H1 (cell line): ENCODE results near the gene KRTAP10-8. TPM values are rescaled to one million over a fixed set of nuclear protein-coding genes. Genes with fewer than 3 reads are reported as not detected.
"Not testable (repeated sequence)": the region's sequence is repeated elsewhere in the genome, so short reads cannot be mapped to it uniquely, and the experiment has no call there.

Experiments used
- CTCF ChIA-PET: fragments of 300-600 bp; sonication (Branson Sonifier 250); formaldehyde crosslinking; loops from one replicate; lab custom pipeline; 2021; ENCODE audit not compliant: partially characterized antibody; lab: Charles Lee
- POLR2A ChIA-PET: fragments of 300-600 bp; sonication (Branson Sonifier 250); formaldehyde crosslinking; loops from one replicate; lab custom pipeline; 2021; ENCODE audit warnings: inconsistent platforms; ENCODE audit not compliant: partially characterized antibody; lab: Charles Lee
- DNase-seq, 2 experiments: peaks; one replicate each; pipeline versions ENCODE4 v3.0.0 to v3.0.0-alpha.2; 2010 to 2022; ENCODE audit warnings: low spot score in 2 of 2, low read depth in 1 of 2, mixed read lengths in 1 of 2
- FAIRE-seq: peaks from 2 replicates; lab custom pipeline; 2011; peaks lifted over from hg19 to GRCh38; lab: Jason Lieb, UNC
- H2AFZ ChIP-seq: 2 replicates; pipeline ENCODE4 v1.8.1; 2012; ENCODE audit warnings: low read length, inconsistent platforms
- H2AK5ac ChIP-seq: 2 replicates; pipeline ENCODE4 v1.6.1; 2013; ENCODE audit warnings: low read depth, low read length
- H2BK120ac ChIP-seq: replicated peaks from 2 replicates; pipeline ENCODE3; 2013; ENCODE audit warnings: low read depth, low read length, inconsistent platforms
- H2BK12ac ChIP-seq: 2 replicates; pipeline ENCODE4 v1.6.1; 2013; ENCODE audit warnings: low read depth, low read length
- H2BK15ac ChIP-seq: 2 replicates; pipeline ENCODE4 v1.6.1; 2013; ENCODE audit warnings: low read length
- H2BK20ac ChIP-seq: 2 replicates; pipeline ENCODE4 v1.6.1; 2013; ENCODE audit warnings: low read length
- H2BK5ac ChIP-seq: 2 replicates; pipeline ENCODE4 v1.6.1; 2013; ENCODE audit warnings: low read depth, low read length
- H3K14ac ChIP-seq: 2 replicates; pipeline ENCODE4 v1.6.1; 2013; ENCODE audit warnings: inconsistent platforms; ENCODE audit not compliant: insufficient read length
- H3K18ac ChIP-seq: 2 replicates; pipeline ENCODE4 v1.6.1; 2013; ENCODE audit warnings: low read length; ENCODE audit errors: extremely low read depth
- H3K23ac ChIP-seq: 2 replicates; pipeline ENCODE4 v1.6.1; 2013; ENCODE audit warnings: inconsistent platforms; ENCODE audit not compliant: insufficient read length
- H3K23me2 ChIP-seq: 2 replicates; pipeline ENCODE4 v1.6.1; 2013; ENCODE audit warnings: low read depth, low read length
- H3K27ac ChIP-seq: 2 replicates; pipeline ENCODE4 v1.6.1; 2011; ENCODE audit warnings: low read depth, low read length, inconsistent platforms
- H3K27me3 ChIP-seq, 4 experiments: replicated peaks in 1 of 4; 1 replicate in 1 of 4; 2 replicates in 3 of 4; pipeline versions ENCODE4 v1.6.1 to v1.8.1; 2011 to 2013; ENCODE audit warnings: low read length in 3 of 4, mild to moderate bottlenecking in 3 of 4, inconsistent platforms in 2 of 4, mixed read lengths in 2 of 4, moderate library complexity in 1 of 4; ENCODE audit not compliant: control insufficient read depth in 3 of 4, insufficient read depth in 3 of 4; ENCODE audit errors: extremely low read depth in 1 of 4
- H3K36me3 ChIP-seq, 4 experiments: 2 replicates each; pipeline versions ENCODE4 v1.6.1 to v1.8.1; 2011 to 2013; ENCODE audit warnings: mild to moderate bottlenecking in 4 of 4, low read length in 3 of 4, moderate library complexity in 2 of 4, control low read depth in 1 of 4, inconsistent platforms in 1 of 4; ENCODE audit not compliant: insufficient read depth in 4 of 4, control insufficient read depth in 2 of 4
- H3K4ac ChIP-seq: replicated peaks from 2 replicates; pipeline ENCODE3; 2013; ENCODE audit warnings: low read length, low read depth, mixed read lengths, inconsistent platforms; ENCODE audit not compliant: insufficient read length
- H3K4me1 ChIP-seq, 4 experiments: replicated peaks in 1 of 4; 1 replicate in 1 of 4; 2 replicates in 3 of 4; pipeline versions ENCODE4 v1.6.1 to v1.8.1; 2011 to 2013; ENCODE audit warnings: low read length in 3 of 4, inconsistent platforms in 2 of 4, mixed read lengths in 1 of 4; ENCODE audit not compliant: insufficient read depth in 4 of 4, control insufficient read depth in 3 of 4
- H3K4me2 ChIP-seq, 2 experiments: 2 replicates each; pipeline versions ENCODE4 v1.6.1 to v1.8.1; 2011 to 2013; ENCODE audit warnings: low read depth in 2 of 2, low read length in 2 of 2, control low read depth in 1 of 2, inconsistent platforms in 1 of 2, mild to moderate bottlenecking in 1 of 2; ENCODE audit not compliant: insufficient read depth in 1 of 2
- H3K4me3 ChIP-seq, 4 experiments: fragments of 200-600, 300-600 bp in 1 of 4; sonication (generic), shearing (Covaris generic), sonication (Bioruptor Twin) in 1 of 4; 2 replicates each; pipeline versions ENCODE4 v1.5.1 to v1.8.1; 2011 to 2016; ENCODE audit warnings: low read length in 4 of 4, low read depth in 3 of 4, control low read depth in 2 of 4, inconsistent platforms in 2 of 4, mild to moderate bottlenecking in 2 of 4, mixed read lengths in 1 of 4, moderate library complexity in 1 of 4; ENCODE audit not compliant: insufficient read depth in 2 of 4; ENCODE audit errors: extremely low read depth in 1 of 4
- H3K56ac ChIP-seq: replicated peaks from 2 replicates; pipeline ENCODE3; 2013; ENCODE audit warnings: low read depth, mild to moderate bottlenecking, mixed read lengths, low read length, inconsistent platforms; ENCODE audit not compliant: insufficient read length
- H3K79me1 ChIP-seq: 2 replicates; pipeline ENCODE4 v1.6.1; 2013; ENCODE audit warnings: low read depth, low read length, control low read depth
- H3K79me2 ChIP-seq, 2 experiments: 2 replicates each; pipeline versions ENCODE4 v1.6.1 to v1.8.1; 2012 to 2013; ENCODE audit warnings: low read length in 2 of 2, mild to moderate bottlenecking in 2 of 2, inconsistent platforms in 1 of 2; ENCODE audit not compliant: insufficient read depth in 2 of 2, control insufficient read depth in 1 of 2
- H3K9ac ChIP-seq, 4 experiments: replicated peaks in 1 of 4; 1 replicate in 1 of 4; 2 replicates in 3 of 4; pipeline versions ENCODE4 v1.6.1 to v1.8.1; 2011 to 2013; ENCODE audit warnings: low read depth in 3 of 4, low read length in 3 of 4, control low read depth in 2 of 4, mild to moderate bottlenecking in 2 of 4, moderate library complexity in 2 of 4, inconsistent platforms in 1 of 4; ENCODE audit errors: extremely low read depth in 1 of 4
- H3K9me3 ChIP-seq, 2 experiments: 2 replicates each; pipeline versions ENCODE4 v1.6.1 to v1.8.1; 2012 to 2013; ENCODE audit warnings: mild to moderate bottlenecking in 2 of 2, moderate library complexity in 2 of 2, control low read depth in 1 of 2, inconsistent platforms in 1 of 2, low read depth in 1 of 2, low read length in 1 of 2, mixed read lengths in 1 of 2; ENCODE audit not compliant: insufficient read depth in 2 of 2
- H4K20me1 ChIP-seq, 2 experiments: replicated peaks in 1 of 2; 2 replicates each; pipeline versions ENCODE3 to v1.8.1; 2011 to 2013; ENCODE audit warnings: inconsistent platforms in 2 of 2, low read length in 2 of 2, mild to moderate bottlenecking in 1 of 2; ENCODE audit not compliant: insufficient read depth in 2 of 2, control insufficient read depth in 1 of 2
- H4K5ac ChIP-seq: 2 replicates; pipeline ENCODE4 v1.6.1; 2013; ENCODE audit warnings: low read length, low read depth, mixed read lengths, inconsistent platforms; ENCODE audit not compliant: insufficient read length
- H4K8ac ChIP-seq: 2 replicates; pipeline ENCODE4 v1.8.0; 2013; ENCODE audit warnings: mild to moderate bottlenecking, moderate library complexity, low read length, inconsistent platforms; ENCODE audit not compliant: insufficient read depth; ENCODE audit errors: extremely low read depth
- H4K91ac ChIP-seq: replicated peaks from 2 replicates; pipeline ENCODE3; 2013; ENCODE audit warnings: low read length, mixed read lengths, inconsistent platforms; ENCODE audit not compliant: insufficient read length
- ASH2L ChIP-seq: fragments of 200-600, 300-600 bp; sonication (generic); IDR thresholded peaks from one replicate; pipeline ENCODE4 v1.7.1; 2017; ENCODE audit warnings: low read length
- WGBS, 2 experiments: shearing (Covaris generic) in 1 of 2; methylation state at CpG; one replicate each; pipeline versions ENCODE4 v1.1.6 to v1.1.7; 2013 to 2015; ENCODE audit warnings: low lambda C conversion rate in 2 of 2, mixed read lengths in 2 of 2, inconsistent platforms in 1 of 2, low coverage in 1 of 2, missing lambda C conversion rate in 1 of 2; ENCODE audit not compliant: insufficient replicate concordance in 2 of 2, insufficient coverage in 1 of 2, insufficient read length in 1 of 2; ENCODE audit errors: extremely low coverage in 1 of 2, missing lambda C conversion rate in 1 of 2; 5-methylcytosine and 5-hydroxymethylcytosine counted together
- polyA plus RNA-seq, 7 experiments: library from polyadenylated mRNA; depleted of rRNA in 3 of 7; stranded (reverse) in 5 of 7; unstranded in 2 of 7; fragments of >200 nt in 5 of 7; fragments of 200-250 nt in 2 of 7; gene quantifications; 1 replicate in 5 of 7; 2 replicates in 1 of 7; 4 replicates in 1 of 7; pipeline versions ENCODE4 v1.2.1 to v1.2.3, GENCODE V29; 2011 to 2013; ENCODE audit warnings: missing spikeins in 2 of 7, mixed read lengths in 2 of 7
- total RNA-seq: library from RNA; stranded (reverse); fragmentation: NEBNext Ultra II Directional; extraction: Animal tissue kit (Norgen Biotek cat#: 25700); gene quantifications from 2 replicates; pipeline ENCODE4 v1.2.1, GENCODE V29; 2021

KRTAP10-8 gene
- total and polyA plus RNA-seq, 2 of the 8 experiments (the other 6 are each of a cell fraction or from before 2014, with no cell fraction given) = not detected

GRCh38 chr21:44580231-44580821 is 31.6 kb upstream of the KRTAP10-8 start, which contains the start of gene KRTAP10-5:
Gene KRTAP10-5, minus strand, starts transcription at chr21:44580604. Its CDS starts 26 bp downstream, at chr21:44580578.
- not testable (repeated sequence) for H4K91ac ChIP-seq, H3K4ac ChIP-seq, H2BK5ac ChIP-seq, H3K18ac ChIP-seq, H4K5ac ChIP-seq, H3K4me2 ChIP-seq, H3K23me2 ChIP-seq, H3K4me1 ChIP-seq, H3K9me3 ChIP-seq, H2BK12ac ChIP-seq, H3K56ac ChIP-seq, H3K9ac ChIP-seq, H3K14ac ChIP-seq, H2AFZ ChIP-seq, H3K36me3 ChIP-seq, H3K23ac ChIP-seq, H2AK5ac ChIP-seq, FAIRE-seq, H2BK120ac ChIP-seq, H3K79me1 ChIP-seq, H4K20me1 ChIP-seq, H3K4me3 ChIP-seq, H3K79me2 ChIP-seq
- DNase-seq = peak in 1 of 2 experiments; percentile 47
- 83% methylated on average over 18 of the region's 19 CpGs; no CpG with 5 or more reads in 1 of the 2 experiments for WGBS, 2 experiments
- Histone ChIP-seq H4K8ac (peak within 1 kb of the TSS; percentile 14; the same call in 1 of the 2 replicates), H2BK15ac (0 out of 2 replicates have a peak within 1 kb of the TSS, but pooled peaks have one; percentile 31)
- CTCF ChIA-PET = interaction anchor here (0.6 to 1.6 kb wide), 8 partner anchors 12 to 222 kb away, joined by 3 to 4 read pairs (median 3); partner anchors contain the start of gene UBE2G2
- peak; percentile 61 for TF ChIP-seq ASH2L
- TF ChIP-seq, all 59 proteins: peak for 1; not testable (repeated sequence) for 58
- POLR2A ChIA-PET = interaction anchor here (1.0 kb wide), 1 partner anchor 72 kb away, joined by 3 read pairs; no protein-coding TSS in a partner anchor
- H3K27me3 ChIP-seq, H2BK20ac ChIP-seq, H3K27ac ChIP-seq: not testable (repeated sequence)
